GM21786 (cell line): ENCODE results near the gene GDAP1L1.

Experiments used
- ATAC-seq: cut with Tn5 transposase; IDR thresholded peaks from one replicate; pipeline ENCODE4 v1.9.1; 2021; ENCODE audit not compliant: unreplicated experiment

GDAP1L1 gene

GRCh38 chr20:44247131-44247571, at the start of gene GDAP1L1:
Gene GDAP1L1 (plus strand): TSS chr20:44247308. CDS start chr20:44247335, 27 bp downstream.
- no peak for ATAC-seq

- ATAC-seq, result no peak
These were observed 48.2 kb upstream of the GDAP1L1 start for GRCh38 chr20:44198872-44199271.

GRCh38 chr20:44199877-44200276, 47.2 kb upstream of the GDAP1L1 start:
- no peak for ATAC-seq

- no peak for ATAC-seq
These were observed 46.7 kb upstream of the GDAP1L1 start for GRCh38 chr20:44200371-44200770.

- no peak for ATAC-seq
These were observed 46.1 kb upstream of the GDAP1L1 start for GRCh38 chr20:44200983-44201382.

GRCh38 chr20:44203161-44203560, 43.9 kb upstream of the GDAP1L1 start:
- ATAC-seq, result no peak

- ATAC-seq, result no peak
These were observed 42.8 kb upstream of the GDAP1L1 start for GRCh38 chr20:44204156-44204831.

- no peak for ATAC-seq
These were observed 42.3 kb upstream of the GDAP1L1 start for GRCh38 chr20:44204832-44205215.

GRCh38 chr20:44206132-44206531, 41.0 kb upstream of the GDAP1L1 start:
- no peak for ATAC-seq

GRCh38 chr20:44207126-44207723, 39.9 kb upstream of the GDAP1L1 start:
- ATAC-seq, result no peak

- ATAC-seq, result no peak
These were observed 38.9 kb upstream of the GDAP1L1 start for GRCh38 chr20:44208165-44208564.

- ATAC-seq, result no peak
These were observed 38.3 kb upstream of the GDAP1L1 start for GRCh38 chr20:44208770-44209169.

- no peak for ATAC-seq
These were observed 37.3 kb upstream of the GDAP1L1 start for GRCh38 chr20:44209686-44210405.

GRCh38 chr20:44210406-44211176, 36.5 kb upstream of the GDAP1L1 start, which contains the start of gene OSER1:
Gene OSER1 (minus strand): TSS chr20:44210771. CDS start chr20:44206957, 3,814 bp downstream.
- peak; percentile 83 for ATAC-seq

- ATAC-seq, result no peak
These were observed 35.7 kb upstream of the GDAP1L1 start for GRCh38 chr20:44211177-44212039.

GRCh38 chr20:44212792-44213191, 34.3 kb upstream of the GDAP1L1 start:
- ATAC-seq, result no peak

GRCh38 chr20:44215125-44215524, 32.0 kb upstream of the GDAP1L1 start:
- ATAC-seq, result no peak

GRCh38 chr20:44217342-44218092, 29.6 kb upstream of the GDAP1L1 start:
- no peak for ATAC-seq

- no peak for ATAC-seq
These were observed 28.7 kb upstream of the GDAP1L1 start for GRCh38 chr20:44218446-44218845.
